CD4-positive, alpha-beta T cell treated with Interleukin-6 for 4 hours (primary cell): ENCODE measurements around the gene ADGRV1.

ENCODE experiments used
- DNase-seq: peaks from one replicate; pipeline ENCODE4 v3.0.0-alpha.2; 2020; ENCODE audit warnings: mixed read lengths

Gene ADGRV1

DNA sequence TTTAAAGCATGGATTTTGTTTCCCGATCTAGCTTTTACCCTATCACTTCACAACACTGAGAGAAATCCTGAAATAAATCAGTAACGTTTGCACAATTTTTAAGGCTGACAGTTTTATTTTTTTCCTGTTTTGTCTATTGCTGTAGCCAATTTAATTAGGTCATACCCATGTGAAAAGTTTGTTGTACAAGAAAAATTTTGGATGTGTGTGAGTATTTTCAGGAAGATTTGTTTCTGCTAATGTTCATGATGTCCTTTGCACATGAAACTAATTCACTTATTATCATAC is 586.7 kb downstream of the ADGRV1 start:
- no peak for DNase-seq

GRCh38 chr5:91146230-91146629 is 587.6 kb downstream of the ADGRV1 start:
- DNase-seq, result no peak

DNA sequence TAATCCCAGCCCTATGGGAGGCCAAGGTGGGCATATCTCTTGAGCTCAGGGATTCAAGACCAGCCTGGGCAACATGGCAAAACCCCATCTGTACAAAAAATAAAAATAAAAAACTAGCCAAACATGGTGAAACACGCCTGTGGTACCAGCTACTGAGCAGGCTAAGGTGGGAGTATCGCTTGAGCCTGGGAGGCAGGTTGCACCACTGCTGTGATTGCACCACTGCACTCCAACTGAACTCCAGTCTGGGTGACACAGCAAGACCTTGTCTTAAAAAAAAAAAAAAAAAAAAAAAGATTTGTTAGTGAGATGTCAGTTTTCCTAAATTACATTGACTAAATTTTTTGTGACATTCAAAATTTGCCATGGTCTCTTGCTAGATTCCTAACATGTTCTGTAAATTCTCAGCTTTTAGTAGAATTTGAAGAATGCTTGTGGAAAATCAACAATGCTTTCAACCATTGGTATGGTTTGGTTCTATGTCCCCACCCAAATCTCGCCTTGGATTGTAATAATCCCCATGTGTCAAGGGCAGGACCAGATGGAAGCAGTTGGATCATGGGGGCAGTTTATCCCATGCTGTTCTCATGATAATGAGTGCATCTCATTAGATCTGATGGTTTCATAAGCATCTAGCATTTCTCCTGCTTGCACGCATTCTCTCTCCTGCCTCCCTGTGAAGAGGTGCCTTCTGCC is 588.5 kb downstream of the ADGRV1 start:
- no peak for DNase-seq

DNA sequence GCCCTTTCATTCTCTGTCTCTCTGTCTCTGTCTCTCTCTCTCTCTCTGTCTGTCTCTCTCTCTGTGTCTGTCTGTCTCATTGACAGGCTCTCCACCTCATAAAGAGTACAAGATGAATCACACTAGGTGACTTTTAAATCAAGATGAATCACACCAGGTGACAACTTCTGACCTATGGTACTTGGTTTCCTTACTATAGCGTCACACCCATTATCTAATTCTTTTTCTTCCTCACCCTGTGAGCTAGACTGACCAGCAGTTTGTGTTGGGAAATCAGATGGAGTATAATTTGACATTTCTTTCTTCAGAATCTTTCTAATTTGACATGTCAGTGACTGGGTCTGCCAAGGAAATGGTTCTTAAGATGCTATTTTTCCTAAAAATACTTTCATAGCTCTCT is 591.6 kb downstream of the ADGRV1 start:
- DNase-seq, result no peak

DNA sequence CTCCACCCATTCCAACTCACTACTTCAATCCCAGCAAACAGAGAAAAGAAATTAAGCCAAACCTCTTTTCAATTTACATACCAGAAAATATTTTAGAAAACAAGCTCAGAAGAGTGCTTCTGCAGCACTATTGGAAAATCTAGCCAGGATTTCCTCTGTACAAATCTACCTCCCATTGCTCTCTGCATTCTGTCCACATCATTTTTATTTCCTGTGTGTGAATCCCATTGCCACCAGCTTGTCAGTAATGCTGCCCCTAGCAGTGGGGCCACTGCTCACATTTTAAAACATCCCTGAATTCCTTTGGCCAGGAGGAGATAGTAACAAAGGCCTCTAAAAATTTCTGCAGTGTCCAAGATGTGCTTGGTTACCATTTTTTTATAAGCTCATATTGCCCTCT is 592.0 kb downstream of the ADGRV1 start:
- DNase-seq, result no peak

DNA sequence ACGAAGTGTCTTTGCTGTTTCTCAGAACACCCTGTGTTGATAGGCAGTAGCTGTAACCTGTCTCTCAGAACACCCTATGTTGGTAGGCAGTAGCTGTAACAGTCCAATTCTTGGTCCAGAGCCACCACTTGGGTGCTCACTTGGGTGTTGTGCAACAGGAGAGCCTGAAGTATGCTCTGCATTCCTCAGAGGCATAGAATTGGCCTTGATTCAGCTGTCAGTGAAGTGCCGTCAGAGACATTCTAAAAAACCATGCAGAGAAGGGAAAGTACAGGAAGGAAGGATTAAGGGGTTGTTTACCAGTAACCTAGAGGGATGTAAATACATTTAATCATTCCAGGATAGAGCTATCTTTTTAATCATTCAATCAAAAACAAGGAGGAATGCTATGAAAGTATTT is 593.4 kb downstream of the ADGRV1 start:
- no peak for DNase-seq

GRCh38 chr5:91154338-91154737 is 595.7 kb downstream of the ADGRV1 start:
- DNase-seq, result no peak

- DNase-seq, result no peak
These were observed 596.7 kb downstream of the ADGRV1 start for GRCh38 chr5:91155274-91155673.

GRCh38 chr5:91156242-91156641 is 597.6 kb downstream of the ADGRV1 start:
- no peak for DNase-seq

DNA sequence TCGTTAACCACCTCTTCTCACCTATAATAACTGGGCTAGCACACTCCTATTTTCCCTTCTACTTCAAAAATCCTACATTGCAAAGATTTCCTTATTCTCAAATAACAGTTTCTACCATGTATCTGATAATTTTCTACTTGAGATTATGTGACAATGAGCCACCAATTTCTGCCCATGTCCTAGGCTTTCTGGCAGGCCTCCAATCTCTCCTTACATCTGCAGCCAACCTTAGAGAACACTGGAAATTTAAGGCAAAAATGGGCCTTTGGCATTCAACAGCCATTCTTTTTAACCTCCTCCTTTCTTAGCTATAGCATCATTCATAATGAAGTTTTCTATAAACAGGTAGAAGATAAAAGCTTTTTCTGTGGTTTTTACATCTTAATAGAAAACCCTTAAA is 599.4 kb downstream of the ADGRV1 start:
- DNase-seq, result no peak

DNA sequence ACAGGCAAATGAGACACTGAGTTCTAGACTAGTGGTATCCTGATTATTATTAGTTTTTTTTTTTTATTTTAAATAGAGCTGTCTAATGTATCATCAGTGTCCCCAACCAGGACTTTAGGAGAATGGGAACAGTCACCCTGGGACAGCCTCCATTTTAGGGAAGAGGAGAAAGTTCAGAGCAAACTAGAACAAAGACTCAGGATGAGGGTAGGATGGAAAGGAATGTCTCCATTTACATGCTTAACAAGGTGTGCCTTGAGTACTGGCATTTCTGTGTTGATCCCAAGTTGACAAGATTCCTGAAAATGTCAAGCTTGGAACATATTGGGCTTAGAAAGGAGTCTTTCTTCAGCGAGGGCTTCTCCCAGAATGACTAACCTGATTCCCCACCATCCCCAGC is 601.0 kb downstream of the ADGRV1 start:
- no peak for DNase-seq

- DNase-seq, result no peak
These were observed 602.2 kb downstream of the ADGRV1 start for GRCh38 chr5:91160714-91161285.

DNA sequence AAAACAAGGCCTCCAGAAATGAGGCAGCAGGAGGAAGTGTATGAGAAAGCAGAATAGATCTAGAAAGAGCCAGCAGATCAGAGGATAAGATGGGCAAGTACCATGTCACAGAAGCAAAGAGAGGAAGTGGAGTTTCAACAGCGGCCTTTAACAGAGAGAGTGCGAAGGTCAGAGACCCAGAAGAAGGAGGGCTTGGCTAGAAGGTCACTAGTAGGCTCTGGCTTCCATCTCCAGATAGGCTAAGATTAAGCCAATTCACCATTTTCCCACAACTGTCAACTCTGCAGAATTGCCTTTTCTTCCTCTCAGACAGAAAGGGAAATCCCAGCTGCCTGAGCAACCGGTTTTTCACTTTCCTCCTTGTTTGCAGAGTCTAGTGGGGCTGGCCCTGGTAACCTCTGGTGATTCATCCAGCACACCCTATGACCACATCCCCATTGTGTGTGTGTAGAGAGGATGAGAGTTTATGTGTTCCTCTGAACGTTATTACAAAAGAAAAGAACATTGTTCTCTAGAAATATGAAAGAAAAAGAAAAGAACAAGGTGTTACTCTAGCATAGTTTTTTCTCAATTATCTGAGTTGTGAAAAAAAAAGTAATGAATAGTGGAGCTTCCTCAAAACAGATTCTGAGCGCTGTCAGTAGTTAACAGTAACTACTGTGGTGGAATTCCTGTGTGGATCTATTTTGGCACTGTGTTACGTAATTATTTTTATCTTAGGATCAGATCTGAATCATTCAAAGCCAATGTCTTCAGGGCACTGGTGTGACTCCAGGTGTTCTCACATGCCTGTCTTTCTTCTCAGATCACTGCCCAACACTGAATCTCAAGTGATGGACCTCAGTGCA is 604.2 kb downstream of the ADGRV1 start:
- DNase-seq, result peak; percentile 36

GRCh38 chr5:91164424-91164823 is 605.8 kb downstream of the ADGRV1 start:
- no peak for DNase-seq

- DNase-seq, result no peak
These were observed 607.6 kb downstream of the ADGRV1 start for GRCh38 chr5:91166059-91166807.

GRCh38 chr5:91168859-91169258 is 610.3 kb downstream of the ADGRV1 start:
- DNase-seq, result no peak

DNA sequence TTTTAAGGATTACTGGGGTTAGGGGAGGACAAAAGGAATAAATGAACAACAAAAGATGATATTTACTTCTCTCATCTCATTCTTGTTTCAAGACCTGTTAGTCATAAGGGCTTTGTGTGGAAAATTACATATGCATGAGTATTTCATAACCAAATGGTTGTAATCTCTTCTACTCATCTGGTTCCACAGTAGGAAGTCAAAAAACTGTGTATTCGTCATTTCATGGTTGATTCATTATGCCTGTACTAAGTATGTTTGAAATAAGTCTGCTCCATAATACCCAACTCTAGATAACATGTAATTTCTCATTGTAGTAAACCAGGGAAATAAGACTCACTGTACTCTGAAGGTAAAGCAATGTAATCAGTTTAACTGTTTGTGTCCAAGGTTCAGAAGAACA is 611.7 kb downstream of the ADGRV1 start:
- DNase-seq, result no peak

GRCh38 chr5:91171322-91171721 is 612.7 kb downstream of the ADGRV1 start:
- no peak for DNase-seq

DNA sequence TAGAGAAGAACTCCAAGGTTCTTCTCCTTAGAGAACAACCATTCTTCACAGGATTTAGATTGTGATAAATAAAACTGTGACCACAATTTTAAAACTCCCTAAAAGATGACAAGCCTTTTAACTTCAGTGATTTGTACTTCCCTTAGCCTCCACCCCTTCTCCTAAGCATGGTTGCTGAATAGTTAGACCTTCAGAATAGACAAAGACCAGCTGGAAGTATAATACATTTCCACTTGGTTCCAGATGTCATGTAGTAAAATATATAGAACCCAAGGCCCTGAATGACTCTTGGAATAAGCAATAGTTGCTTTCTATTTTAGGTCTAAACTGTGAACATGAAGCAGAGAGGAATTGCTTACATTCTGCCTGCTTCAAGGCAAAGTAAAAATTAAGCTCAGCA is 615.8 kb downstream of the ADGRV1 start:
- no peak for DNase-seq

DNA sequence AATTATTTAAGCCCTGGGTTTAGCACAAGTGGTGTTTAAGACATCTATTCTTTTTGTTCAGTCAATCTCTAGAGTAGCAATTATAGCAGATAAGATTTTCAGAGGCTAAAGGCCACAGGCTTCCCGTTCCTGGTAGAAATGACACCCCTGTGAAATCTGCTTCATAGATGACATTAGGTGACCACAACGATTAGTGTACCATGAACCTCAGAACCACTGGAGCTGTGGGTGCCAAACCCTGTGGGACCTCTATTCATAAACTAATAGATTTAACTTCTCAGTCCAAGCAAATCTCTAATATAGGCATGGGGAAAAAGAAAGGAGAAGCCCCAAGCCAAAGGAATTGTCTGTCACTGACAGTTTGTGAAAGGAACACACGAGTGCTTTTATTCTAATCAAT is 617.1 kb downstream of the ADGRV1 start:
- DNase-seq, result no peak

GRCh38 chr5:91176288-91177016 is 617.9 kb downstream of the ADGRV1 start:
- no peak for DNase-seq

DNA sequence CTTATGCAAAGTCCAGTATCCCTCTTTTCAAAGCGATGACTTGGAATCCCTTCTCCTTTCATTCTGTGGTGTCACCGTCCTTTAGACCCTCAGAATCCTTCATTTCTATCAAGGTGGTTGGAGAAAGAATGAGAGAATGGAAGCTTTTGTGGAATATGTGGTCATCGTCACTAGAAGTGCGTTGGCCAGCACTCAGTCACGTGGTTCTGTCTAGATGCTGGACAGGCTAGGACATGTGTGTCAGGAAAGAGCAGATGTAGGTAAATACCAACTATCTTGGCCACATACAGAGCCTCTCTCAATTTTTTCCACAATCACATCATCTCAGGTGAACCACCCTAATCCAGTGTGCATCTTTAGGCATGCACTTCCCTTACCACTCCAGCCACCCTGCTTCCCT is 618.5 kb downstream of the ADGRV1 start:
- no peak for DNase-seq

GRCh38 chr5:91177639-91178038 is 619.0 kb downstream of the ADGRV1 start:
- DNase-seq, result no peak
